Measurements from ENCODE around the gene SLC19A2.
"Not testable (repeated sequence)": the region's sequence is repeated elsewhere in the genome, so short reads cannot be mapped to it uniquely, and the experiment has no call there.

Gene SLC19A2, protein sequence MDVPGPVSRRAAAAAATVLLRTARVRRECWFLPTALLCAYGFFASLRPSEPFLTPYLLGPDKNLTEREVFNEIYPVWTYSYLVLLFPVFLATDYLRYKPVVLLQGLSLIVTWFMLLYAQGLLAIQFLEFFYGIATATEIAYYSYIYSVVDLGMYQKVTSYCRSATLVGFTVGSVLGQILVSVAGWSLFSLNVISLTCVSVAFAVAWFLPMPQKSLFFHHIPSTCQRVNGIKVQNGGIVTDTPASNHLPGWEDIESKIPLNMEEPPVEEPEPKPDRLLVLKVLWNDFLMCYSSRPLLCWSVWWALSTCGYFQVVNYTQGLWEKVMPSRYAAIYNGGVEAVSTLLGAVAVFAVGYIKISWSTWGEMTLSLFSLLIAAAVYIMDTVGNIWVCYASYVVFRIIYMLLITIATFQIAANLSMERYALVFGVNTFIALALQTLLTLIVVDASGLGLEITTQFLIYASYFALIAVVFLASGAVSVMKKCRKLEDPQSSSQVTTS

DNA sequence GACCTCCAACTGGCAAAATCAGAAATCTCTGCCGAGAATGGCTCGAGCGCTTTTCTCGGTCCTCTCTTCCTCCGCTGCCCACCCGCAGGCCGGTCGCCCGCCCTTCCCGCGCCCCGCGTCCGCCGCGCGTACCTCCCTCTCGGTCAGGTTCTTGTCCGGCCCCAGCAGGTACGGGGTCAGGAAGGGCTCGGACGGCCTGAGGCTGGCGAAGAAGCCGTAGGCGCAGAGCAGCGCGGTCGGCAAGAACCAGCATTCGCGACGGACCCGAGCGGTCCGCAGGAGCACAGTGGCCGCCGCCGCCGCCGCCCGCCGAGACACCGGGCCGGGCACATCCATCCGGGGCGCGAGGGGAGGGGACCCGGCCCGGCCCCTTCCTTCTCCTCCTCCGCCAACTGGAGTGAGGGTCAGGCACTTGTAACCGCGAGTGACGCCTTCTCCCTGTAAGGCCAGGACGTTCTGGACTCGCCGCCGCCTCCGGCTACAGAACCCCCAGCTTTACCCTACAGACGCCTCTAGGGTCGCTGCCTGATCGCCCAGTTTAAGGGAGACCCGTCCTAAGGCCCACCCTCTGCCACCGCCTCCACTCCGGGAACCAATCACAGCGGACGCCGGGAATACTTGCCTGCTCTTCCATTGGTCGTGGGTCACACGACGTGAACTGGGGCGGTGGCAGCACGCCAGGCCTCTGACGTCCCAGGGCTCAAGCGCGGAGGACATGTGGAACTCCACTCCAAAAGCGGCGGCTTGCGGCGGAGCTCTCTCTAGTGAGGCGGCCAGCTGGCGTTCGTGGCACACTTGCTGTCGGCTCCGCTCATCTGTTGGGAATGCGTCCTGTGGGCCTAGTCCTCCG is at the start of gene SLC19A2:
Gene SLC19A2 (minus strand): TSS at position 514 of the 850 bp plus-strand sequence. CDS start 178 bp downstream, at position 336.
- peak; percentile 98 to 99 (median 99) for DNase-seq

DNA sequence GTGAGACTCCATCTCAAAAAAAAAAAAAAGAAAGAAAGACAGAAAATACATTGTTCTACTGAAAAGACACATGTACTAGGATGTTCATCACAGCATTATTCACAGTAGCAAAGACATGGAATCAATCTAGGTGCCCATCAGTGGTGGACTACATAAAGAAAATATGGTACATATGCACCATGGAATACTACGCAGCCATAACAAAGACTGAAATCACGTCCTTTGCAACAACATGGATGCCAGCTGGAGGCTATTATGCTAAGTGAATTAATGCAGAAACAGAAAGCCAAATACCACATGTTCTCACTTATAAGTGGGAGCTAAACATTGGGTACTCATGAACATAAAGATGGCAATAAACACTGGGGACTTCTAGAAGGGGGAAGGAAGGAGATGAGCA is 48.9 kb upstream of the SLC19A2 start:
- no peak for DNase-seq

GRCh38 chr1:169533528-169534190 is 47.9 kb upstream of the SLC19A2 start:
- not testable (repeated sequence) for DNase-seq

DNA sequence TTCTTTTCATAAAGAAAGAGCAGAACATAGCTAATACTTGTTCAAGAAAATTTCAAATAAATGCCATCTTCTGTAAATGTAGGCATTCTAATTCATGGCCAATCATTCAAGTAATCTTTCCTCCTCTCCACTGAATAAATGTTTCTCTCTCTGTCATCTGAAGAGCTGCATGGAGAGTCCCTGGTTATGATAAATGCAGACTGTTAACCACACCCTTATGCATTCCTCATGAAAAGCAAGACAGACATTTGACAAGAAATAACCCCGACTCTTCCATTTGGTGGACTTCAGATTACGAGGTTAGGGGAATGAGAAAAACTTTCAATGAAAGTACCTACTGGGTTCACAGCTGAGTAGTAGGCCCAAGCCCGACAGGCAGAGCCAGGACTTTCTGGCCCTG is 44.7 kb upstream of the SLC19A2 start:
- no peak for DNase-seq

DNA sequence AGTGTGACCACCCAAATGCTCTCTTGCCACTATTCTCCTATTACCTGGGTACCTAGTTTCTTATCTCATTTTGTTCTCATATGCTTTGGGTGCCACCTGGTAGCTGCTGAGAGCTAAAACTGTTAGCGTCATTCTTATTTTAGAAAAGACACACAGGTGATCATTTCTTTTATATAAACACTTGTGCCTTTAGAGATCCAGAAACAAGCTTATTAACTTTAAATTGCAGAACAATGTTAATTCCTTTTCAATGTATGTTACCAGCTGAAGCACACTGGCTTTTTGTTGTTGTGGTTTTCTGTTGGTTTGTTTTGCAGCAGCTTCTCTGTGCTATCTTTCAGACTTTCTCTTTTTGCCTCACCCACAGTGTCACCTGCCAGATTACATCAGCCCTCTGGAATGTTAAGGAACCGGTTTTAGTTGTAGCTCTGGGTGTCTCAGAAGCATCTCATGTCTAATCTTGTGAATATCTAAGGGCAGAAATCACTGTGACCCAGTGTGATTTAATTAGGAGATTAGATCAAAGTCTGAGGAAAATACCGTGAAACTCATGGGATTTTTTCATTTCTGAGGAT is 43.4 kb upstream of the SLC19A2 start:
- no peak for DNase-seq

- DNase-seq, result peak in 2 of 3 donors; percentile 16 to 23
Measured at GRCh38 chr1:169528215-169529067, 42.7 kb upstream of the SLC19A2 start.

GRCh38 chr1:169527451-169528214 is 41.9 kb upstream of the SLC19A2 start:
- DNase-seq, result peak; percentile 11 to 34 (median 27)

DNA sequence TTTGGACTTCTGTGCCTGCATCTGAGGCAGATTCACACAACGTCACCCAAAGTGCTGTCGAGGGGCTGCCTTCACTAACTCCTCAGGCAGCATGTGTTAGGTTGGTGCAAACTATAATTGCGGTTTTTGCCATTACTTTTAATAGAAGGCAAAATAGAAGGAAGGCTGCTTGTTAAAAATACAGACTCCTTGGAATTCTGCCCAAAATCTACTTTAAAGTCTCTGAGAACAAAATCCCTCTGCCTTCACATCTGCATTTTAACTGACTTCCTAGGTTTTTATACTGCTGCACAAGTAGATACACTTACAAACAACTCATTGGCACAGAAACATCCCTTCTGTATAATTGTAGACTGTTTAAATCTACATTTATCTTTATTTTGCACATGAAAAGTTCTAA is 41.3 kb upstream of the SLC19A2 start:
- DNase-seq, result no peak

DNA sequence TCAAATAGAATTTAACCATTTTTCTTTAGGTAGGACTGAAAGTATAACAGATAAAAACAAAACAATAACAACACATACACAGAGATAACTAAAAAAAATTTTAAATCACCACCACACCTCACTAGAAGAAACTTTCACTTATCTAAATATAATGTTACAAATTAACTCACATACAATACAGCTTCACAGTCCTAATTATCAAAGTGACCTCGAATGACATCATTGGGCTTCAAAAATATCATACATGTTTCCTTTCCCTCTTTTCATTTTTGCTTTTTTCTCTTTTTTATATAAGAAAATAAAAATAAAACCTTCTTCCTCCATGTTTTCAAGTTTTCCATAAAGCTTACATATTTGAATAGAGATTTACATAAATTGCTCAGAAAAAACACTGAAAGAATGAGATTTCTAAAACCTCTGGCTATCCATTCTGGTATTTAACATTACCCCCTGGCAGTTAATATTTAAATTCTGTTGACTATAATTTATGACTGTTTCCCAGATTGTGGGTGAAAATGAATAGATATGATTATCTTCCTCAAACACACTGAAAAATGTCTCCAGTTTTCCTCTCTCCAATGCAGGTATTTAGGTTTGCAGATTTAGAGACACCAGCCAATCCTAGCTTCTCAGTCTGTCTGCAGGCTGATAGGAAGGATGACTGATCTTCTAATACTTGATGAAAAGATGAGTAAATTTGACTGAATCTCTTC is 40.5 kb upstream of the SLC19A2 start:
- no peak for DNase-seq

GRCh38 chr1:169525391-169525790 is 39.6 kb upstream of the SLC19A2 start:
- no peak for DNase-seq

DNA sequence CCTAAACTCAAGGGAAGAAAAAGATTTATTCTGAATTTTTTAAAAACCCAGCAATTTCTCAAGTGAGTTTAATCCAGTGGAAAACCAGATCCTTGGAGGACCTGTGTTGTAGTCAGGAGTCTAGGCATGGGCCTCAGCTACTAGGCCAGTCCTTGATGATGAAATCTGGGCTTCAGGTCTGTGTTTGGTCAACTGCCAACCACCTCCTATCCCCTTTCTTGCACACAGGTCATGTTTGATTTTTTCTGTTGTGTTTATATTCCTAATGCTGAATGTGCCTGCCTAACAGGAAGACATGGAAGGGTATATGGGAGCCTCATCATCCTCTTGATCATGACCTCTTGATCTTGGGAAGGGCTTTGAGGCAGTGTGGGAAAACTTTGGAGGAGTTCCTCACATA is 38.2 kb upstream of the SLC19A2 start:
- no peak for DNase-seq

- DNase-seq, result no peak
Measured at GRCh38 chr1:169521226-169521625, 35.5 kb upstream of the SLC19A2 start.

DNA sequence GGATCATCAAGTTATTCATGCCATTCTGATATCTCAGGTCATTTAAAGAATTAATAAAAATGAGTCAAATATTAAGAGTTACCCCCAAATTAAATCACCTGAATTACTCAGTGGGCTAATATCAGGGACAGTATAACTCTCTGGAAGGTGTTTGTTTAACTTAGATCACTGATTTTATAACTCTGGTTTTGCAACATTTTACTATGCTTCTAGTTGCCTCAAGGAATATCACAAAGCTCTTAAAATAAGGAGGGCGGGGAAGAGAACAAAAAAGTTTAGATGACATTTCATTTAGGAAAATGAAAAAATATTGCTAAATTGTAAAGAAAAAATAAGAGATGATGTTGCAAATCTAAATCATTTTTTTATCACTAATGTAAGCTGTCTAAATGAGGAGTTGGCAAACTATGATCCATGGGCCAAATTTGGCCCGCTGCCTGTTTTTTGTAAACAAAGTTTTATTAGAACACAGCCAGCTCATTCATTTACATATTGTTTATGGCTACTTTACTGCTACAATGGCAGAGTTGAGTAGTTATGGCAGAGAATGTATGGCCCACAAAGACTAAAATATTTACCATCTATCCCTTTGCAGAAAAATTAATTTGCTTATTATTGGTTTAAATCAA is 31.9 kb upstream of the SLC19A2 start:
- no peak for DNase-seq

GRCh38 chr1:169515641-169516040 is 29.9 kb upstream of the SLC19A2 start:
- no peak for DNase-seq

- no peak for DNase-seq
Measured at GRCh38 chr1:169514566-169515270, 29.0 kb upstream of the SLC19A2 start.

- DNase-seq, result peak; percentile 56 to 69 (median 58)
Measured at GRCh38 chr1:169513208-169513607, 27.5 kb upstream of the SLC19A2 start.

- peak; percentile 35 to 77 (median 60) for DNase-seq
Measured at GRCh38 chr1:169511316-169512005, 25.7 kb upstream of the SLC19A2 start.

GRCh38 chr1:169510060-169510459 is 24.3 kb upstream of the SLC19A2 start:
- DNase-seq, result no peak

Measured in suppressor macrophage treated with lipopolysaccharide for 1 hour (primary cell).